ENCODE data around the gene FOXO4. TPM values are rescaled to one million over a fixed set of nuclear protein-coding genes. Genes with fewer than 3 reads are reported as not detected.
"Not testable (repeated sequence)": the region's sequence is repeated elsewhere in the genome, so short reads cannot be mapped to it uniquely, and the experiment has no call there.

Gene FOXO4
- total and polyA plus RNA-seq, 2 experiments from 2014 or later = 8.0 to 31.4 TPM

GRCh38 chrX:71047891-71048290 is 47.8 kb upstream of the FOXO4 start:
- H3F3A ChIP-seq (replicated peaks; ENCODE audit: low read depth); H3K4me3 ChIP-seq; H3K27ac Mint-ChIP-seq; H3K27me3 Mint-ChIP-seq (ENCODE audit: insufficient read depth, low read depth, poor library complexity); H3K4me1 ChIP-seq (ENCODE audit: insufficient read depth); H3K27me3 ChIP-seq (ENCODE audit: insufficient read depth); H3K9me3 Mint-ChIP-seq; H3K9me2 ChIP-seq (ENCODE audit: insufficient read depth); H3K4me3 Mint-ChIP-seq; ATAC-seq; H2AFZ ChIP-seq; H3K79me2 ChIP-seq (replicated peaks; ENCODE audit: insufficient read depth); H3K36me3 ChIP-seq (ENCODE audit: insufficient read depth); H3K4me2 ChIP-seq; H3K36me3 Mint-ChIP-seq (ENCODE audit: low read depth); DNase-seq (ENCODE audit: low spot score); H3K4me1 Mint-ChIP-seq; H3K27ac ChIP-seq (ENCODE audit: low read depth); H4K20me1 ChIP-seq (replicated peaks; ENCODE audit: insufficient read depth): not testable (repeated sequence)

DNA sequence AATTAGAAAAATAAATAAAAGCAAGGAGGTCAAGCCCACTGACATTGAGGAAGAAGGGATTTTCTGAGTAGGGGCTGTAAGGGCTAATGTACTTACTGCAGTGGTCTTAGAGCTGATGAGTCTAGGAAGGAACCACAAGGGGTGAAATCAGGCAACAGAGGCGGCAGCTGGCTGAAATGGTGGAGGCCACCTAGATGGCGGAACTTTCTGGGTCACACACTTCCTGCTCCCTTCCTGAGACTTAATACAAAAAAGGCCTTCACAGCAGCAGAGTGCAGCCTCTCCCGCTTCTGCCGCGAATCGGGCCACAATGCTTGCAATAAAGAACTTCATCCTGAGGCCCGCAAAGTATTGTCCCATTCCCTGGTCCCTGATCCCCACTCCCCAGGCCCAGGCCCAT is 42.9 kb upstream of the FOXO4 start:
- Histone ChIP-seq H3K27ac (ENCODE audit: low read depth) (peak overlapping the region; percentile 65; the same call in 1 of the 2 replicates), H3K9me2 (ENCODE audit: insufficient read depth) (no peaks in the 10 kb centered on the region), H2AFZ (no peak overlapping the region), H3K79me2 (replicated peaks; ENCODE audit: insufficient read depth) (no peaks in the 10 kb centered on the region), H3K4me2 (peak overlapping the region; percentile 74), H3K27me3 (ENCODE audit: insufficient read depth) (no peaks in the 10 kb centered on the region), H3F3A (replicated peaks; ENCODE audit: low read depth) (no peaks in the 10 kb centered on the region), H3K36me3 (ENCODE audit: insufficient read depth) (no peaks in the 10 kb centered on the region), H3K4me1 (ENCODE audit: insufficient read depth) (0 out of 2 replicates have a peak, but pooled peaks cover 4% of the 10 kb centered on the region), H3K4me3 (peak overlapping the region; percentile 56), H4K20me1 (replicated peaks; ENCODE audit: insufficient read depth) (no peaks in the 10 kb centered on the region)
- Mint-ChIP-seq H3K9me3 (no peaks in the 10 kb centered on the region), H3K27me3 (ENCODE audit: insufficient read depth, low read depth, poor library complexity) (no peaks in the 10 kb centered on the region), H3K4me3 (peak overlapping the region; percentile 83), H3K36me3 (ENCODE audit: low read depth) (no peaks in the 10 kb centered on the region), H3K4me1 (peaks cover 4% of the 10 kb centered on the region; the same call in 2 of the 3 replicates), H3K27ac (no peak overlapping the region)
- peak; percentile 11 for DNase-seq (ENCODE audit: low spot score)
- TF ChIP-seq EZH2 (IDR thresholded peaks at IDR 0.05; ENCODE audit: low read depth, unreplicated experiment) = no peak
- no peak for TF ChIP-seq ZNF114 (CRISPR knock-in tag; IDR thresholded peaks at IDR 0.05)
- TF ChIP-seq ZNF331 (CRISPR knock-in tag; IDR thresholded peaks at IDR 0.05; ENCODE audit: low read depth) = no peak
- TF ChIP-seq, protein P1, sequence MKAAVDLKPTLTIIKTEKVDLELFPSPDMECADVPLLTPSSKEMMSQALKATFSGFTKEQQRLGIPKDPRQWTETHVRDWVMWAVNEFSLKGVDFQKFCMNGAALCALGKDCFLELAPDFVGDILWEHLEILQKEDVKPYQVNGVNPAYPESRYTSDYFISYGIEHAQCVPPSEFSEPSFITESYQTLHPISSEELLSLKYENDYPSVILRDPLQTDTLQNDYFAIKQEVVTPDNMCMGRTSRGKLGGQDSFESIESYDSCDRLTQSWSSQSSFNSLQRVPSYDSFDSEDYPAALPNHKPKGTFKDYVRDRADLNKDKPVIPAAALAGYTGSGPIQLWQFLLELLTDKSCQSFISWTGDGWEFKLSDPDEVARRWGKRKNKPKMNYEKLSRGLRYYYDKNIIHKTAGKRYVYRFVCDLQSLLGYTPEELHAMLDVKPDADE (IDR thresholded peaks at IDR 0.05) = no peak
- no peak for TF ChIP-seq EZH2phosphoT487 (IDR thresholded peaks at IDR 0.05; ENCODE audit: unreplicated experiment)
- TF ChIP-seq REST (IDR thresholded peaks at IDR 0.05; ENCODE audit: unreplicated experiment) = no peak
- no peak for TF ChIP-seq CREB1 (CRISPR knock-in tag; IDR thresholded peaks at IDR 0.05; ENCODE audit: low read depth)
- no peak for TF ChIP-seq STAT1 (IDR thresholded peaks at IDR 0.05; ENCODE audit: unreplicated experiment)
- TF ChIP-seq, protein P2, sequence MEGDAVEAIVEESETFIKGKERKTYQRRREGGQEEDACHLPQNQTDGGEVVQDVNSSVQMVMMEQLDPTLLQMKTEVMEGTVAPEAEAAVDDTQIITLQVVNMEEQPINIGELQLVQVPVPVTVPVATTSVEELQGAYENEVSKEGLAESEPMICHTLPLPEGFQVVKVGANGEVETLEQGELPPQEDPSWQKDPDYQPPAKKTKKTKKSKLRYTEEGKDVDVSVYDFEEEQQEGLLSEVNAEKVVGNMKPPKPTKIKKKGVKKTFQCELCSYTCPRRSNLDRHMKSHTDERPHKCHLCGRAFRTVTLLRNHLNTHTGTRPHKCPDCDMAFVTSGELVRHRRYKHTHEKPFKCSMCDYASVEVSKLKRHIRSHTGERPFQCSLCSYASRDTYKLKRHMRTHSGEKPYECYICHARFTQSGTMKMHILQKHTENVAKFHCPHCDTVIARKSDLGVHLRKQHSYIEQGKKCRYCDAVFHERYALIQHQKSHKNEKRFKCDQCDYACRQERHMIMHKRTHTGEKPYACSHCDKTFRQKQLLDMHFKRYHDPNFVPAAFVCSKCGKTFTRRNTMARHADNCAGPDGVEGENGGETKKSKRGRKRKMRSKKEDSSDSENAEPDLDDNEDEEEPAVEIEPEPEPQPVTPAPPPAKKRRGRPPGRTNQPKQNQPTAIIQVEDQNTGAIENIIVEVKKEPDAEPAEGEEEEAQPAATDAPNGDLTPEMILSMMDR (conservative IDR thresholded peaks at IDR 0.05; ENCODE audit: low read depth in 2 of 2) = no peak
- TF ChIP-seq JUNB (IDR thresholded peaks at IDR 0.05; ENCODE audit: unreplicated experiment) = no peak
- TF ChIP-seq NANOG (IDR thresholded peaks at IDR 0.05; ENCODE audit: borderline replicate concordance) = no peak
- ATAC-seq = peak; percentile 27

All from GM23338 (cell line).